HTR-8/SVneo (cell line): ENCODE measurements around the gene ANTKMT.

Experiments
- DNase-seq: peaks from one replicate; pipeline ENCODE4 v3.0.0; 2011; ENCODE audit warnings: low spot score, mixed read lengths; ENCODE audit not compliant: insufficient read length
- FAIRE-seq: peaks from 2 replicates; lab custom pipeline; 2011; peaks lifted over from hg19 to GRCh38; lab: Jason Lieb, UNC

The ANTKMT gene

GRCh38 chr16:711548-712320 lies 9.2 kb upstream of the ANTKMT start:
- FAIRE-seq, result no peak
- peak; percentile 84 for DNase-seq

- FAIRE-seq, result peak; percentile 36
- peak; percentile 70 for DNase-seq
Measured at GRCh38 chr16:712740-713250, 8.2 kb upstream of the ANTKMT start.

- FAIRE-seq, result peak; percentile 77
- no peak for DNase-seq
Measured at GRCh38 chr16:714079-714478, 6.9 kb upstream of the ANTKMT start.

- peak; percentile 84 for DNase-seq
- peak; percentile 87 for FAIRE-seq
Measured at GRCh38 chr16:714558-715476, 6.1 kb upstream of the ANTKMT start, which contains the start of gene METRN. TSS of gene METRN (plus strand) at chr16:715118. CDS start at chr16:715290, 172 bp downstream.

- FAIRE-seq (no peak), DNase-seq (no peak)
Measured at GRCh38 chr16:715477-716199, 5.3 kb upstream of the ANTKMT start.

- DNase-seq, result no peak
- no peak for FAIRE-seq
Measured at GRCh38 chr16:716200-716568, 4.8 kb upstream of the ANTKMT start.

- FAIRE-seq, result no peak
- no peak for DNase-seq
Measured at GRCh38 chr16:716768-717325, 4.1 kb upstream of the ANTKMT start.

GRCh38 chr16:717450-718245 lies 3.3 kb upstream of the ANTKMT start:
- DNase-seq, result no peak
- FAIRE-seq, result no peak

GRCh38 chr16:718389-718788 lies 2.6 kb upstream of the ANTKMT start:
- no peak for FAIRE-seq

GRCh38 chr16:718922-719321 lies 2.0 kb upstream of the ANTKMT start:
- DNase-seq (no peak), FAIRE-seq (no peak)

More at GRCh38 chr16:718389-718788, 2.6 kb upstream of the ANTKMT start:
- DNase-seq, result no peak

- no peak for DNase-seq
- peak; percentile 75 for FAIRE-seq
Measured at GRCh38 chr16:719815-720446, 1.0 kb upstream of the ANTKMT start.

GRCh38 chr16:720447-720989 lies 428 bp upstream of the ANTKMT start:
- FAIRE-seq, result peak; percentile 80
- DNase-seq, result peak; percentile 66

GRCh38 chr16:721765-722540 lies 1.0 kb downstream of the ANTKMT start:
- no peak for DNase-seq
- no peak for FAIRE-seq

GRCh38 chr16:722835-723633 lies 2.1 kb downstream of the ANTKMT start:
- DNase-seq, result no peak
- FAIRE-seq, result no peak

- DNase-seq (no peak), FAIRE-seq (no peak)
Measured at GRCh38 chr16:723695-724094, 2.7 kb downstream of the ANTKMT start.

- no peak for FAIRE-seq
- no peak for DNase-seq
Measured at GRCh38 chr16:724188-725040, 3.5 kb downstream of the ANTKMT start.
